Stromal cell of bone marrow (primary cell): ENCODE measurements around the gene MAMLD1.
A peak's percentile ranks its signal among the peaks of the same experiment; 100 is the strongest.

Experiments
- DNase-seq: peaks from one replicate; pipeline ENCODE4 v3.0.0-alpha.2; 2012; ENCODE audit warnings: low read depth

Gene MAMLD1

GRCh38 chrX:150459196-150459595, 96.1 kb downstream of the MAMLD1 start:
- no peak for DNase-seq

- DNase-seq: no peak
Measured at GRCh38 chrX:150460063-150460462, 96.9 kb downstream of the MAMLD1 start.

GRCh38 chrX:150460781-150461180, 97.7 kb downstream of the MAMLD1 start:
- no peak for DNase-seq

GRCh38 chrX:150463566-150463965, 100.4 kb downstream of the MAMLD1 start:
- DNase-seq: no peak

GRCh38 chrX:150464001-150464400, 100.9 kb downstream of the MAMLD1 start:
- DNase-seq: no peak

GRCh38 chrX:150465326-150465725, 102.2 kb downstream of the MAMLD1 start:
- DNase-seq: no peak

- DNase-seq: no peak
Measured at GRCh38 chrX:150465881-150466775, 103.0 kb downstream of the MAMLD1 start.

- DNase-seq: no peak
Measured at GRCh38 chrX:150472306-150472705, 109.2 kb downstream of the MAMLD1 start.

GRCh38 chrX:150473371-150473770, 110.3 kb downstream of the MAMLD1 start:
- no peak for DNase-seq

- peak; percentile 32 for DNase-seq
Measured at GRCh38 chrX:150475461-150475860, 112.3 kb downstream of the MAMLD1 start.

GRCh38 chrX:150476164-150476699, 113.1 kb downstream of the MAMLD1 start:
- DNase-seq: peak; percentile 28

GRCh38 chrX:150477371-150477770, 114.3 kb downstream of the MAMLD1 start:
- DNase-seq: no peak

GRCh38 chrX:150478496-150479492, 115.7 kb downstream of the MAMLD1 start:
- DNase-seq: no peak

GRCh38 chrX:150482537-150483206, 119.6 kb downstream of the MAMLD1 start:
- DNase-seq: peak; percentile 31

- DNase-seq: no peak
Measured at GRCh38 chrX:150483356-150483985, 120.4 kb downstream of the MAMLD1 start.

- peak; percentile 36 for DNase-seq
Measured at GRCh38 chrX:150486011-150486410, 122.9 kb downstream of the MAMLD1 start.

GRCh38 chrX:150487369-150488094, 124.4 kb downstream of the MAMLD1 start:
- DNase-seq: no peak

- no peak for DNase-seq
Measured at GRCh38 chrX:150489359-150490015, 126.4 kb downstream of the MAMLD1 start.

GRCh38 chrX:150495496-150495895, 132.4 kb downstream of the MAMLD1 start:
- DNase-seq: no peak

- DNase-seq: no peak
Measured at GRCh38 chrX:150499240-150499639, 136.1 kb downstream of the MAMLD1 start.
